ENCODE measurements around the gene SPEM2. TPM values are rescaled to one million over a fixed set of nuclear protein-coding genes. Genes with fewer than 3 reads are reported as not detected.
A peak's percentile ranks its signal among the peaks of the same experiment; 100 is the strongest.

SPEM2 gene
- total RNA-seq, 1 donor from 2014 or later, result 0.15 TPM

GRCh38 chr17:7389924-7390910, 35.2 kb upstream of the SPEM2 start:
- no peak for TF ChIP-seq CTCF (IDR thresholded peaks at IDR 0.05; ENCODE audit: unreplicated experiment)
- Mint-ChIP-seq H3K36me3 (ENCODE audit: low read depth, unreplicated experiment) (peaks cover 16% of the 10 kb centered on the region), H3K4me1 (ENCODE audit: unreplicated experiment) (peaks cover 39% of the 10 kb centered on the region), H3K9me3 (ENCODE audit: unreplicated experiment) (no peaks in the 10 kb centered on the region), H3K27me3 (ENCODE audit: unreplicated experiment) (peaks cover 18% of the 10 kb centered on the region), H3K4me3 (ENCODE audit: unreplicated experiment) (peak overlapping the region; percentile 81), H3K27ac (ENCODE audit: unreplicated experiment) (no peak overlapping the region)
- DNase-seq (ENCODE audit: low spot score), result no peak

GRCh38 chr17:7391307-7391706, 34.1 kb upstream of the SPEM2 start:
- H3K27ac Mint-ChIP-seq (ENCODE audit: unreplicated experiment), result peak overlapping the region; percentile 81
- H3K4me3 Mint-ChIP-seq (ENCODE audit: unreplicated experiment), result peak overlapping the region; percentile 69
- peaks cover 13% of the 10 kb centered on the region for H3K36me3 Mint-ChIP-seq (ENCODE audit: low read depth, unreplicated experiment)
- peaks cover 14% of the 10 kb centered on the region for H3K27me3 Mint-ChIP-seq (ENCODE audit: unreplicated experiment)
- H3K4me1 Mint-ChIP-seq (ENCODE audit: unreplicated experiment), result peaks cover 40% of the 10 kb centered on the region
- TF ChIP-seq CTCF (IDR thresholded peaks at IDR 0.05; ENCODE audit: unreplicated experiment), result no peak
- H3K9me3 Mint-ChIP-seq (ENCODE audit: unreplicated experiment), result no peaks in the 10 kb centered on the region
- DNase-seq (ENCODE audit: low spot score), result no peak

GRCh38 chr17:7392696-7393612, 32.5 kb upstream of the SPEM2 start:
- no peaks in the 10 kb centered on the region for H3K9me3 Mint-ChIP-seq (ENCODE audit: unreplicated experiment)
- no peak overlapping the region for H3K27ac Mint-ChIP-seq (ENCODE audit: unreplicated experiment)
- peak overlapping the region; percentile 85 for H3K4me3 Mint-ChIP-seq (ENCODE audit: unreplicated experiment)
- H3K27me3 Mint-ChIP-seq (ENCODE audit: unreplicated experiment), result peaks cover 15% of the 10 kb centered on the region
- peaks cover 40% of the 10 kb centered on the region for H3K4me1 Mint-ChIP-seq (ENCODE audit: unreplicated experiment)
- DNase-seq (ENCODE audit: low spot score), result no peak
- TF ChIP-seq CTCF (IDR thresholded peaks at IDR 0.05; ENCODE audit: unreplicated experiment), result no peak
- H3K36me3 Mint-ChIP-seq (ENCODE audit: low read depth, unreplicated experiment), result peaks cover 13% of the 10 kb centered on the region

- H3K27me3 Mint-ChIP-seq (ENCODE audit: unreplicated experiment), result peaks cover 15% of the 10 kb centered on the region
- H3K4me1 Mint-ChIP-seq (ENCODE audit: unreplicated experiment), result peaks cover 40% of the 10 kb centered on the region
Observed at GRCh38 chr17:7393613-7394451, 31.6 kb upstream of the SPEM2 start.

More at GRCh38 chr17:7393613-7394451, 31.6 kb upstream of the SPEM2 start:
- Mint-ChIP-seq H3K9me3 (ENCODE audit: unreplicated experiment) (no peaks in the 10 kb centered on the region), H3K4me3 (ENCODE audit: unreplicated experiment) (peak overlapping the region; percentile 93), H3K36me3 (ENCODE audit: low read depth, unreplicated experiment) (peaks cover 13% of the 10 kb centered on the region), H3K27ac (ENCODE audit: unreplicated experiment) (no peak overlapping the region)
- TF ChIP-seq CTCF (IDR thresholded peaks at IDR 0.05; ENCODE audit: unreplicated experiment), result no peak
- DNase-seq (ENCODE audit: low spot score), result no peak

All from endothelial cell (in vitro differentiated cells).